GM18511 (cell line): ENCODE measurements around the gene TTC9.

Experiments
- ATAC-seq: cut with Tn5 transposase; IDR thresholded peaks from one replicate; pipeline ENCODE4 v1.9.1; 2021; ENCODE audit warnings: mild to moderate bottlenecking, moderate library complexity; ENCODE audit not compliant: unreplicated experiment

TTC9 gene

GRCh38 chr14:70643967-70644366 is 2.3 kb downstream of the TTC9 start:
- no peak for ATAC-seq

GRCh38 chr14:70645892-70646291 is 4.2 kb downstream of the TTC9 start:
- ATAC-seq = no peak

GRCh38 chr14:70646705-70647104 is 5.0 kb downstream of the TTC9 start:
- no peak for ATAC-seq

GRCh38 chr14:70648346-70648745 is 6.6 kb downstream of the TTC9 start:
- no peak for ATAC-seq

GRCh38 chr14:70649803-70650202 is 8.1 kb downstream of the TTC9 start:
- ATAC-seq = no peak

- no peak for ATAC-seq
These were observed 9.8 kb downstream of the TTC9 start for GRCh38 chr14:70651522-70651921.

- no peak for ATAC-seq
These were observed 11.2 kb downstream of the TTC9 start for GRCh38 chr14:70652871-70653270.

- no peak for ATAC-seq
These were observed 11.9 kb downstream of the TTC9 start for GRCh38 chr14:70653662-70654061.

GRCh38 chr14:70654632-70655031 is 12.9 kb downstream of the TTC9 start:
- ATAC-seq = no peak

- ATAC-seq = peak; percentile 87
These were observed 13.6 kb downstream of the TTC9 start for GRCh38 chr14:70655110-70655826.

GRCh38 chr14:70658899-70659298 is 17.2 kb downstream of the TTC9 start:
- ATAC-seq = no peak

- ATAC-seq = no peak
These were observed 19.5 kb downstream of the TTC9 start for GRCh38 chr14:70660967-70661893.

- ATAC-seq = no peak
These were observed 20.4 kb downstream of the TTC9 start for GRCh38 chr14:70662080-70662479.

GRCh38 chr14:70662816-70663215 is 21.1 kb downstream of the TTC9 start:
- no peak for ATAC-seq

GRCh38 chr14:70663707-70664179 is 22.0 kb downstream of the TTC9 start:
- peak; percentile 53 for ATAC-seq

- ATAC-seq = no peak
These were observed 23.2 kb downstream of the TTC9 start for GRCh38 chr14:70664698-70665447.

- ATAC-seq = peak; percentile 51
These were observed 24.0 kb downstream of the TTC9 start for GRCh38 chr14:70665448-70666360.

GRCh38 chr14:70666361-70666686 is 24.6 kb downstream of the TTC9 start:
- ATAC-seq = no peak

- ATAC-seq = no peak
These were observed 29.4 kb downstream of the TTC9 start for GRCh38 chr14:70670992-70671651.
